ENCODE data around the gene KANSL1L.

DNA sequence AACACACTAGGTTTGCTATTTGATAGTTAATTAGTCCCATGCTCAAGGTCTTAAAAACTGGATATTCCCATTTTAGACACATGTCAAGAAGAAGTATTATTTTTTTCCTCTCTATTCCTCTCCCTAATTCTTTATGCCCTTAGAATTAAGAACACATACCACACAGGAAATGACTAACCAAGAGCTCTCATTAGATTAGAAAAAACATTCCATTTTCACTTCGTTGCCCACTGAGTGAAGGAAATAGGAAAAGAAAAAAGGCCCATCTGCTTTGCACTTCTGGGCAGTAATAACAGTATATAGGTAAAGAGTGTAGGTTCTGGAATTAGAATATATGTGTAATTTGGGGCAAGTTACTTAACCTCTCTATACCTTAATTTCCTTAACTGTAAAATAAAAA is 27.1 kb upstream of the KANSL1L start:
- TF ChIP-seq, protein P1, sequence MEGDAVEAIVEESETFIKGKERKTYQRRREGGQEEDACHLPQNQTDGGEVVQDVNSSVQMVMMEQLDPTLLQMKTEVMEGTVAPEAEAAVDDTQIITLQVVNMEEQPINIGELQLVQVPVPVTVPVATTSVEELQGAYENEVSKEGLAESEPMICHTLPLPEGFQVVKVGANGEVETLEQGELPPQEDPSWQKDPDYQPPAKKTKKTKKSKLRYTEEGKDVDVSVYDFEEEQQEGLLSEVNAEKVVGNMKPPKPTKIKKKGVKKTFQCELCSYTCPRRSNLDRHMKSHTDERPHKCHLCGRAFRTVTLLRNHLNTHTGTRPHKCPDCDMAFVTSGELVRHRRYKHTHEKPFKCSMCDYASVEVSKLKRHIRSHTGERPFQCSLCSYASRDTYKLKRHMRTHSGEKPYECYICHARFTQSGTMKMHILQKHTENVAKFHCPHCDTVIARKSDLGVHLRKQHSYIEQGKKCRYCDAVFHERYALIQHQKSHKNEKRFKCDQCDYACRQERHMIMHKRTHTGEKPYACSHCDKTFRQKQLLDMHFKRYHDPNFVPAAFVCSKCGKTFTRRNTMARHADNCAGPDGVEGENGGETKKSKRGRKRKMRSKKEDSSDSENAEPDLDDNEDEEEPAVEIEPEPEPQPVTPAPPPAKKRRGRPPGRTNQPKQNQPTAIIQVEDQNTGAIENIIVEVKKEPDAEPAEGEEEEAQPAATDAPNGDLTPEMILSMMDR (IDR thresholded peaks at IDR 0.05): no peak
- TF ChIP-seq FOSL2 (IDR thresholded peaks at IDR 0.05; ENCODE audit: borderline replicate concordance, low read depth): peak; percentile 14; the same call in 1 of the 2 replicates
- TF ChIP-seq EZH2phosphoT487 (IDR thresholded peaks at IDR 0.05; ENCODE audit: borderline replicate concordance, low read depth): no peak
- no peak for TF ChIP-seq TAF1 (IDR thresholded peaks at IDR 0.05; ENCODE audit: borderline replicate concordance, low read depth, low read length)
- TF ChIP-seq POLR2AphosphoS5 (IDR thresholded peaks at IDR 0.05; ENCODE audit: low read depth, low read length): no peak
- TF ChIP-seq YY1 (IDR thresholded peaks at IDR 0.05; ENCODE audit: low read depth): no peak
- no peak for TF ChIP-seq ZBTB33 (IDR thresholded peaks at IDR 0.05; ENCODE audit: borderline replicate concordance, low read depth)
- TF ChIP-seq, protein P2, sequence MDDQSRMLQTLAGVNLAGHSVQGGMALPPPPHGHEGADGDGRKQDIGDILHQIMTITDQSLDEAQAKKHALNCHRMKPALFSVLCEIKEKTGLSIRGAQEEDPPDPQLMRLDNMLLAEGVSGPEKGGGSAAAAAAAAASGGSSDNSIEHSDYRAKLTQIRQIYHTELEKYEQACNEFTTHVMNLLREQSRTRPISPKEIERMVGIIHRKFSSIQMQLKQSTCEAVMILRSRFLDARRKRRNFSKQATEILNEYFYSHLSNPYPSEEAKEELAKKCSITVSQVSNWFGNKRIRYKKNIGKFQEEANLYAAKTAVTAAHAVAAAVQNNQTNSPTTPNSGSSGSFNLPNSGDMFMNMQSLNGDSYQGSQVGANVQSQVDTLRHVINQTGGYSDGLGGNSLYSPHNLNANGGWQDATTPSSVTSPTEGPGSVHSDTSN (IDR thresholded peaks at IDR 0.05): no peak
- no peak for TF ChIP-seq RCOR1 (IDR thresholded peaks at IDR 0.05; ENCODE audit: low read length)
- TF ChIP-seq JUND (IDR thresholded peaks at IDR 0.05): no peak
